Measurements from ENCODE around the gene DESI2. TPM values are rescaled to one million over a fixed set of nuclear protein-coding genes. Genes with fewer than 3 reads are reported as not detected.

DESI2 gene
- 67.4 TPM for polyA plus RNA-seq (2013, experiment 1 of 2)
- polyA plus RNA-seq (2013, experiment 2 of 2): 63.7 TPM

GRCh38 chr1:244652623-244653438, at the start of gene DESI2:
Gene DESI2 (plus strand): TSS chr1:244653126. CDS start chr1:244653314, 188 bp downstream.
- Histone ChIP-seq H3K9me3 (ENCODE audit: insufficient read depth, low read depth, low read length) (no peaks in the 10 kb centered on the region), H3K9ac (ENCODE audit: low read depth, low read length) (peak within 1 kb of the TSS; percentile 90), H3K4me1 (ENCODE audit: insufficient read depth, low read length) (peaks cover 39% of the 10 kb centered on the region), H3K27me3 (ENCODE audit: insufficient read depth, low read length) (no peaks in the 10 kb centered on the region), H3K36me3 (ENCODE audit: insufficient read depth, low read length) (peaks cover 10% of the 10 kb centered on the region), H3K4me3 (ENCODE audit: low read length) (peak within 1 kb of the TSS; percentile 76), H3K27ac (ENCODE audit: low read depth, low read length) (peak within 1 kb of the TSS; percentile 91)
- under 1% methylated on average over 81 of the region's 81 CpGs for WGBS

DNA sequence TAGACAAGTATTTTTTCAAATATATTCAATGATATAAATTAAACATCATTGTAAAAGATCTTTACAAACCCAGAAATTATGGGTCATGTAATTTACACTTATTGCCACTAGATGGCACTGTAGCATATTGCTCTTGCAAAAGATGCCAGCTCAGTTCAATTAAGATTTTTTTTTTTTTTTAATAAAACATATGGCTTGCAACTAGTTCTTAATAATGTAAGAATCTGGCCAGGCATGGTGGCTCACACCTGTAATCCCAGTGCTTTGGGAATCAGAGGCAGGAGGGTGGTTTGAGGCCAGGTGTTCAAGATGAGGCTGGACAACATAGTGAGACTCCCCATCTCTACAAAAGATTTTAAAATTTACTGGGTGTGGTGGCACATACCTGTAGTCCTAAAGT, 49.4 kb upstream of the DESI2 start:
- Histone ChIP-seq H3K27ac (ENCODE audit: low read depth, low read length) (no peak overlapping the region), H3K4me3 (ENCODE audit: low read length) (no peak overlapping the region), H3K9ac (ENCODE audit: low read depth, low read length) (no peak overlapping the region), H3K36me3 (ENCODE audit: insufficient read depth, low read length) (no peaks in the 10 kb centered on the region), H3K9me3 (ENCODE audit: insufficient read depth, low read depth, low read length) (no peaks in the 10 kb centered on the region), H3K4me1 (ENCODE audit: insufficient read depth, low read length) (peaks cover 8% of the 10 kb centered on the region; the same call in 1 of the 2 replicates), H3K27me3 (ENCODE audit: insufficient read depth, low read length) (no peaks in the 10 kb centered on the region)

DNA sequence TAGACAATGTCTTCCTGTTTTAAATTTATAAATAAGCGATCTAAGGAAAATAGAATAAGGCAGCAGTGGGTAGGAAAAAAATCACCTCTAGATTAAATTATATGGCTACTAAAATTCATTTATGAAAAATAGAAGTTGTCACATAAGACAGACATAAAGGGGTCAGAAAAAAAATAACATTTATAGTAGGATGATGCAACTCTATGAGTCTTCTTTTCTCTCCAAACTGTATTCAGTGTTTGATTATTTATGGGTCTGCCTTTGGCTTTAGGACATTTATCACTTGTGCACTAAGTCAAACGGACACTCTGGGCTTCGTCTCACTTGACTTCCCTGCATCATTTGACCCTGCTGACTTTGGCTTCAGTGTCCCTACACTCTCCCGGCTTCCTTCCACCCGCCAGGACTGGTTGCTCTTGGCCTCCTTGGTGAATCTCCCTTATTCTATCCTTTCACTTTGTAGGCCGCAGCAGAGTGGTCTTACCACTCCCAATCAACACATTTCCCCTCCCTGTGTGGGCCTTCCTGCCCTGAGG, 47.0 kb upstream of the DESI2 start:
- H3K9ac ChIP-seq (ENCODE audit: low read depth, low read length): no peak overlapping the region
- H3K9me3 ChIP-seq (ENCODE audit: insufficient read depth, low read depth, low read length): no peaks in the 10 kb centered on the region
- H3K27ac ChIP-seq (ENCODE audit: low read depth, low read length): no peak overlapping the region
- no peaks in the 10 kb centered on the region for H3K4me1 ChIP-seq (ENCODE audit: insufficient read depth, low read length)
- H3K4me3 ChIP-seq (ENCODE audit: low read length): no peak overlapping the region
- H3K36me3 ChIP-seq (ENCODE audit: insufficient read depth, low read length): no peaks in the 10 kb centered on the region
- no peaks in the 10 kb centered on the region for H3K27me3 ChIP-seq (ENCODE audit: insufficient read depth, low read length)
- WGBS: 91% methylated on average over 5 of the region's 6 CpGs

DNA sequence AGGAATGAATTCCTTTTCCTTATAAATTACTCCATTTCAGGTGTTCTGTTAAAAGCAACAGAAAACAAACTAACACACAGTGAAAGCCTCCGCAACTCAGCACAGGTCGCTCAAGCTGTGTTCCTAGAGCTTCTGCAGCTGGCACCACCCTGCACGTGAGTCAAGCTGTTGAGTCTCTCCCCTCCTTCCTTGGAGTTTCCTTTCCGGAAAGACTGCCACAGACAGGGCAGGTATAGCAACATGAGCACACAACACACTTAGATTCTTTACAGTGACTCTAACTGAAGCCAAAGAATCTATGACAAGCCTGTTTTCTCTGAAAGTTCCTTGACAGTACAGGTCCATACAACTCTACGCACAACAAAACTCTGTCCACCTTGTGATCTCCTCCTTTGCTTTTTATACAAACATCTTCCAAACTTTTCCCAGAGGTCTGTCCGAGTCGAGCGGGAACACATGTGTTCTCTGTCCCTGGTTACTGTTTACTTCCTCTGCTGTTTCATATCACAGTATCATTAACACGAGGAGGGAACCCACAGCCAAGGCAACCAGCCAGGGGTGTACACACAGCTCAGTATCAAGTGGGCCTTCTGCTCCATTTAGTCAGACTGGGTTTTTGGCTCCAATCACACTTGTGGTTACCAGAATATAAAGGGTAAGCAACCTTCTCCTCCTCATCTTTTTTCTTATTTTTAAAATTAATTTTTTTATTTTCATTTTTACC, 38.7 kb upstream of the DESI2 start:
- no peak overlapping the region for H3K9ac ChIP-seq (ENCODE audit: low read depth, low read length)
- no peaks in the 10 kb centered on the region for H3K9me3 ChIP-seq (ENCODE audit: insufficient read depth, low read depth, low read length)
- no peaks in the 10 kb centered on the region for H3K36me3 ChIP-seq (ENCODE audit: insufficient read depth, low read length)
- WGBS: 90% methylated on average over 9 of the region's 9 CpGs
- no peak overlapping the region for H3K27ac ChIP-seq (ENCODE audit: low read depth, low read length)
- peaks cover 10% of the 10 kb centered on the region for H3K4me1 ChIP-seq (ENCODE audit: insufficient read depth, low read length)
- no peaks in the 10 kb centered on the region for H3K27me3 ChIP-seq (ENCODE audit: insufficient read depth, low read length)
- no peak overlapping the region for H3K4me3 ChIP-seq (ENCODE audit: low read length)

GRCh38 chr1:244614879-244615278, 38.0 kb upstream of the DESI2 start:
- Histone ChIP-seq H3K4me3 (ENCODE audit: low read length) (no peak overlapping the region), H3K9me3 (ENCODE audit: insufficient read depth, low read depth, low read length) (no peaks in the 10 kb centered on the region)
- WGBS: 53% methylated on average over 3 of the region's 3 CpGs

DNA sequence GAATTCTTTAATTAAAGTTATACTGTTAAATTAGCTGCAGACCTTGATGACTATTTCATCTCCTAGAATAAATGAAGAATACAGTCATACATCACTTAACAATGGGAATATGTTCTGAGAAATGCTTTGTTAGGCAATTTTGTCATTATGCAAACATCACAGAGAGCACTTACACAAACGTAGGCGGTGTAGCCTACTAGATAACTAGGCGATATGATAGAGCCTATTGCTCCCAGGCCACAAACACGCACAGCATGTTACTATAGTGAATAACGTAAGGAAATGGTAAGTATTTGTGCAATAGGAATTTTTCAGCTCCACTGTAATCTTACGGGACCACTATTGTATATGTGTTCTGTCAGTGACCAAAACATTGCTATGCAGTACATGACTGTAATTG, 37.6 kb upstream of the DESI2 start:
- Histone ChIP-seq H3K4me3 (ENCODE audit: low read length) (no peak overlapping the region), H3K36me3 (ENCODE audit: insufficient read depth, low read length) (no peaks in the 10 kb centered on the region), H3K27ac (ENCODE audit: low read depth, low read length) (no peak overlapping the region), H3K4me1 (ENCODE audit: insufficient read depth, low read length) (peaks cover 10% of the 10 kb centered on the region), H3K9ac (ENCODE audit: low read depth, low read length) (no peak overlapping the region), H3K9me3 (ENCODE audit: insufficient read depth, low read depth, low read length) (no peaks in the 10 kb centered on the region), H3K27me3 (ENCODE audit: insufficient read depth, low read length) (no peaks in the 10 kb centered on the region)
- 94% methylated on average over 6 of the region's 6 CpGs for WGBS

More at GRCh38 chr1:244614879-244615278, 38.0 kb upstream of the DESI2 start:
- peaks cover 10% of the 10 kb centered on the region for H3K4me1 ChIP-seq (ENCODE audit: insufficient read depth, low read length)
- H3K27ac ChIP-seq (ENCODE audit: low read depth, low read length): no peak overlapping the region
- H3K27me3 ChIP-seq (ENCODE audit: insufficient read depth, low read length): no peaks in the 10 kb centered on the region
- no peak overlapping the region for H3K9ac ChIP-seq (ENCODE audit: low read depth, low read length)
- no peaks in the 10 kb centered on the region for H3K36me3 ChIP-seq (ENCODE audit: insufficient read depth, low read length)

- no peak overlapping the region for H3K27ac ChIP-seq (ENCODE audit: low read depth, low read length)
- no peaks in the 10 kb centered on the region for H3K9me3 ChIP-seq (ENCODE audit: insufficient read depth, low read depth, low read length)
- no peak overlapping the region for H3K4me3 ChIP-seq (ENCODE audit: low read length)
- H3K36me3 ChIP-seq (ENCODE audit: insufficient read depth, low read length): no peaks in the 10 kb centered on the region
- WGBS: 95% methylated on average over 4 of the region's 4 CpGs
- H3K27me3 ChIP-seq (ENCODE audit: insufficient read depth, low read length): no peaks in the 10 kb centered on the region
- no peaks in the 10 kb centered on the region for H3K4me1 ChIP-seq (ENCODE audit: insufficient read depth, low read length)
- H3K9ac ChIP-seq (ENCODE audit: low read depth, low read length): no peak overlapping the region
Observed at GRCh38 chr1:244626709-244627108, 26.2 kb upstream of the DESI2 start.

GRCh38 chr1:244628789-244629188, 24.1 kb upstream of the DESI2 start:
- H3K27ac ChIP-seq (ENCODE audit: low read depth, low read length): no peak overlapping the region
- H3K9ac ChIP-seq (ENCODE audit: low read depth, low read length): no peak overlapping the region
- H3K4me3 ChIP-seq (ENCODE audit: low read length): no peak overlapping the region
- H3K4me1 ChIP-seq (ENCODE audit: insufficient read depth, low read length): no peaks in the 10 kb centered on the region
- no peaks in the 10 kb centered on the region for H3K27me3 ChIP-seq (ENCODE audit: insufficient read depth, low read length)
- no peaks in the 10 kb centered on the region for H3K36me3 ChIP-seq (ENCODE audit: insufficient read depth, low read length)
- WGBS: 92% methylated on average over 5 of the region's 5 CpGs
- H3K9me3 ChIP-seq (ENCODE audit: insufficient read depth, low read depth, low read length): no peaks in the 10 kb centered on the region

DNA sequence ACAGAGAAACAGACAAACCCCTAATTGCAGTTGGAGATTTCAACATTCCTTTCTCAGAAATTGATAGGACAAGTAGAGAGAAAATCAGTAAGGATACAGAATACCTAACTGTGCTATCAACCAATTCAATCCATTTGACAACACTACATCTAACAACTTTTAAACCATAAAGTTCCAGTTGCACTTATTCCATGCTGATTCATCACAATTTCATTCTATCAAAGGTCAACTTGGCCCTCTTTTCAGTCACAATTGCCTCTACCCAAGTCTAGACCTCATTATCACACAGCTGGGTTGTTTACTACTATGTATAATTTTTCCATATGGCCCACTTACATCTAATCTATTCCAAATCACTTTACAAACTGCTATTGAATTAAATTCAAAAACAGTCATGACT, 19.8 kb upstream of the DESI2 start:
- Histone ChIP-seq H3K9me3 (ENCODE audit: insufficient read depth, low read depth, low read length) (no peaks in the 10 kb centered on the region), H3K4me1 (ENCODE audit: insufficient read depth, low read length) (no peaks in the 10 kb centered on the region), H3K9ac (ENCODE audit: low read depth, low read length) (no peak overlapping the region), H3K27me3 (ENCODE audit: insufficient read depth, low read length) (no peaks in the 10 kb centered on the region), H3K27ac (ENCODE audit: low read depth, low read length) (no peak overlapping the region), H3K36me3 (ENCODE audit: insufficient read depth, low read length) (no peaks in the 10 kb centered on the region), H3K4me3 (ENCODE audit: low read length) (no peak overlapping the region)

DNA sequence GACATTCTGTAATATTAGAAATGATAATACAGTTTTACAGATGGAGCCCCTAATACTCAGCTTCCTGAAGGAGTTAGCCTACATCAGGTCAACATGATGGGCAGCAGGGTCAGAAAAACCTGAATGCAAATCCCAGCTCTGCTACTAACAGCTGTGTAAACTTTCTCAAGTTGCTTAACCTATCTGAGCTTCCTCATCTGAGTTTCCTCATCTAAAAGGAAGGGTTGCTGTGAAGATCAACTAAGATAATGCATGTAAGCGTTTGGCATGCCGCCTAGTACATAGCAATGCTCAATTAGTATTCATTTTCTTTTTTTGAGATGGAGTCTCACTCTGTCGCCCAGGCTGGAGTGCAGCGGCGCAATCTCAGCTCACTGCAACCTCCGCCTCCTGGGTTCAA, 18.4 kb upstream of the DESI2 start:
- H3K27me3 ChIP-seq (ENCODE audit: insufficient read depth, low read length): no peaks in the 10 kb centered on the region
- no peak overlapping the region for H3K27ac ChIP-seq (ENCODE audit: low read depth, low read length)
- no peaks in the 10 kb centered on the region for H3K4me1 ChIP-seq (ENCODE audit: insufficient read depth, low read length)
- no peak overlapping the region for H3K4me3 ChIP-seq (ENCODE audit: low read length)
- no peaks in the 10 kb centered on the region for H3K36me3 ChIP-seq (ENCODE audit: insufficient read depth, low read length)
- H3K9ac ChIP-seq (ENCODE audit: low read depth, low read length): no peak overlapping the region
- 92% methylated on average over 6 of the region's 6 CpGs for WGBS
- no peaks in the 10 kb centered on the region for H3K9me3 ChIP-seq (ENCODE audit: insufficient read depth, low read depth, low read length)

DNA sequence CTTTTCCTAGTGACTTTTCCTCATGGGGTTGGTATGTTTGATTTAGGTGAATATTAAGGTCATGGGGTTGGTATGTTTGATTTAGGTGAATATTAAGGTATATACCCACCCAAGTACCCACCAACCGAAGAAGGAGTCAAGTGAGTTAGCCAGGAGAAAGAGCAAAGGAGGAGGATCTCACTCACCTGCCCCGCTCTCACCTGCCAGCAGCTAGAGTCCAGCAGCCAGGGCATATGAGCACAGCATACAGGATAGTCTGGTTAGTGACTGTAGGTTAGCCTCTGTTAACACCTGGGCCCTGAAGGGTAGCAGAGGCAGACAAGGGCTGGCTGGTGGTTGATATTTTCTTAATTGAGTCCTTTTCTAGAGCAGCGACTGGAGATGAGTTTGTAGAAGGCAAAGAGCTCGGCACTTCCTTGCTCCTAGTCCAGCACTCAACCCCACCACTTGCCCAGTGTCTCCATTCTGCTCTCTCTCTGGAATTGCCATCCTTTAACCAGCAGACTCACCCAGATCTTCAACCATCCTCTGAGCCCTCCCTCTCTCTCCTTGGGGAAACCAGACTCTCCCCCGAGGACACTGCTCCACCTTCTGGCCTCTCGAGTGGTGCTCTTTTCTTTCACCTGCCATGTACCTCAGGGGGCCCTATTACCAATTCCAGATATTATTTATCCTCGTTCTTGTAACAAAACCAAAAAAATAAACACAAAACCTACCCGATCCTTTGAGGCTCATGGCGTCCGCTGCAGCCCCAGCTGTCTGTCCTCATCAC, 16.3 kb upstream of the DESI2 start:
- H3K9ac ChIP-seq (ENCODE audit: low read depth, low read length): no peak overlapping the region
- no peaks in the 10 kb centered on the region for H3K36me3 ChIP-seq (ENCODE audit: insufficient read depth, low read length)
- no peak overlapping the region for H3K27ac ChIP-seq (ENCODE audit: low read depth, low read length)
- H3K27me3 ChIP-seq (ENCODE audit: insufficient read depth, low read length): no peaks in the 10 kb centered on the region
- 84% methylated on average over 8 of the region's 10 CpGs for WGBS
- H3K9me3 ChIP-seq (ENCODE audit: insufficient read depth, low read depth, low read length): no peaks in the 10 kb centered on the region
- no peak overlapping the region for H3K4me3 ChIP-seq (ENCODE audit: low read length)
- H3K4me1 ChIP-seq (ENCODE audit: insufficient read depth, low read length): no peaks in the 10 kb centered on the region
